Measurements from ENCODE around the gene MAP3K10.

MAP3K10 gene

DNA sequence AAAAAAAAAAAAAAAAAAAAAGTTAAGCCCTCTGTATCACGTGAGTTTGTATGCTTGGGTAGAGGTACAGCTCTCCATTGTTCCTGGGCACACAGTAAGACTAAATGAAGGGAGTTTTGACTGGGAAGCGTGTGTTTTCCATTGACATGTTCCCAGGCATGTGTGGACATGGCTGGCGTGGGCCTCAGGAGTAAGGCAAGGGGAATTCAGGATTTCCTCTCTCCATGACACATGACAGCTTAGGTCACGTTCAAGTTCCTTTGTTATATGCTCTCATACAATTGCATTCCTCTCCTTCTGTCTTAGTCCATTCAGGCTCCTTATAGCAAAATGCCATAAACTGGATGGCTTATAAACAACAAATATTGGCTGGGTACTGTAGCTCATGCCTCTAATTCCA lies 17.1 kb upstream of the MAP3K10 start:
- DNase-seq (ENCODE audit: low read depth, low spot score), result no peak

GRCh38 chr19:40175820-40176219 lies 15.4 kb upstream of the MAP3K10 start:
- DNase-seq (ENCODE audit: low read depth, low spot score), result no peak

DNA sequence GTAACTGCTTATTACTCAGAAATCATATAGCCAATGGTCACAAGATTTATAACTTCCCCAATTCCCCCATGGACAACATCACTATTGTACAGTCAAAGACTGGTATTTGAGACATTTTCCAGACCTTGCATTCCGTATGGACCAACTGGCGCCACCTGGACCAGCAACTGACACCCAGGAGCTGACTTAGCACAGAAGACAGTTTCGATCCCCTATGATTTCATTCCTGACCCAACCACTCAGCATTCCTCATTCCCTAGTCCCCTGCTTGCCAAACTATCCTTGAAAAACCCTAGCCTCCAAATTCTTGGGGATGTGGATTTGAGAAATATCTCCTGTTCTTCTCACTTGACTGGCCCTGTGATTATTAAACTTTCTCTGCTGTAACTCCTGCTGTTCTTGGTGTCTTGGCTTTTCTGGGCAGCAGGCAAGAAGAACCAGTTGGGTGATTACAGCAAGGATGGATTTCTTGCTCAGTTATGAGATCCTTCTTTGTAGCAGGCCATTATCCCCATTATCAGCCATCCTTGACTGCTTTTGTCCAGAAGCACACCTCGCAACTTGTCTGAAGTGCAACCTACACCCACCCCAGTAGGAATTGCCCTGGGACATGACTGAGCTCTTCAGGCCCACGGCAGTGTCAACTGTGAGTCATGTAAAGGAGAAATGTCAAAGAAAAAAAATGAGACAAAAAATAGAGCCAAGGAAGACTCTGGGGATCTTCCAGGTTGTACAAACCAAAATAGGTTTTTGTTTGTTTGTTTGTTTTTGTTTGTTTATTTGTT lies 13.7 kb upstream of the MAP3K10 start:
- DNase-seq (ENCODE audit: low read depth, low spot score), result no peak

- no peak for DNase-seq (ENCODE audit: low read depth, low spot score)
Observed at GRCh38 chr19:40178756-40179155, 12.5 kb upstream of the MAP3K10 start.

DNA sequence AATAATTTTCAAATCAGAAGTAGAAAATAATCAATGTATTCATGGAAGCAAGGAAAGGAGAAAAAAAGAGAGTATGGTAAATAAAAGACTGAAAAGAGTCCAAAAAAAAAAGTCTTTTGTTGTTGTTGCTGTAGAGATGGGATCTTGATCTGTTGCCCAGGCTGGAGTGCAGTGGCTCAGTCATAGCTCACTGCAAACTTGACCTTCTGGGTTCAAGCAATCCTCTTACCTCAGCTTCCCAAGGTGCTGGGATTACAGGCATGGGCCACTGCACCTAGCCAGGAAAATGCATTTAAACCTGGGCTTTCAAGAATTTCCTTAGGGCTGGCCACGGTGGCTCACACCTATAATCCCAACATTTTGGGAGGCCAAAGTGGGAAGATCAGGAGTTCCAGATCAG lies 7.0 kb upstream of the MAP3K10 start:
- DNase-seq (ENCODE audit: low read depth, low spot score), result no peak

DNA sequence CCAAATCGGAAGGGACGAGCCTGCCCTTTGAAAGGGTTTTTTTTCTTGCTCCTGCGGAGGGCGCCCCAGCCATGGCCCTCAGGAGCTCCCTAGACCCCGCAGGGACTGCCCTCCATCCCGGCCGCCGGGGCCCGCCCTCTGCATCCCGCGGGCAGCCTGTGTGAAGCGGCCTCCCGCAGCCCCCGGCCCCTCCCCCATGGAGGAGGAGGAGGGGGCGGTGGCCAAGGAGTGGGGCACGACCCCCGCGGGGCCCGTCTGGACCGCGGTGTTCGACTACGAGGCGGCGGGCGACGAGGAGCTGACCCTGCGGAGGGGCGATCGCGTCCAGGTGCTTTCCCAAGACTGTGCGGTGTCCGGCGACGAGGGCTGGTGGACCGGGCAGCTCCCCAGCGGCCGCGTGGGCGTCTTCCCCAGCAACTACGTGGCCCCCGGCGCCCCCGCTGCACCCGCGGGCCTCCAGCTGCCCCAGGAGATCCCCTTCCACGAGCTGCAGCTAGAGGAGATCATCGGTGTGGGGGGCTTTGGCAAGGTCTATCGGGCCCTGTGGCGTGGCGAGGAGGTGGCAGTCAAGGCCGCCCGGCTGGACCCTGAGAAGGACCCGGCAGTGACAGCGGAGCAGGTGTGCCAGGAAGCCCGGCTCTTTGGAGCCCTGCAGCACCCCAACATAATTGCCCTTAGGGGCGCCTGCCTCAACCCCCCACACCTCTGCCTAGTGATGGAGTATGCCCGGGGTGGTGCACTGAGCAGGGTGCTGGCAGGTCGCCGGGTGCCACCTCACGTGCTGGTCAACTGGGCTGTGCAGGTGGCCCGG lies 815 bp downstream of the MAP3K10 start:
- DNase-seq (ENCODE audit: low read depth, low spot score), result peak; percentile 59

DNA sequence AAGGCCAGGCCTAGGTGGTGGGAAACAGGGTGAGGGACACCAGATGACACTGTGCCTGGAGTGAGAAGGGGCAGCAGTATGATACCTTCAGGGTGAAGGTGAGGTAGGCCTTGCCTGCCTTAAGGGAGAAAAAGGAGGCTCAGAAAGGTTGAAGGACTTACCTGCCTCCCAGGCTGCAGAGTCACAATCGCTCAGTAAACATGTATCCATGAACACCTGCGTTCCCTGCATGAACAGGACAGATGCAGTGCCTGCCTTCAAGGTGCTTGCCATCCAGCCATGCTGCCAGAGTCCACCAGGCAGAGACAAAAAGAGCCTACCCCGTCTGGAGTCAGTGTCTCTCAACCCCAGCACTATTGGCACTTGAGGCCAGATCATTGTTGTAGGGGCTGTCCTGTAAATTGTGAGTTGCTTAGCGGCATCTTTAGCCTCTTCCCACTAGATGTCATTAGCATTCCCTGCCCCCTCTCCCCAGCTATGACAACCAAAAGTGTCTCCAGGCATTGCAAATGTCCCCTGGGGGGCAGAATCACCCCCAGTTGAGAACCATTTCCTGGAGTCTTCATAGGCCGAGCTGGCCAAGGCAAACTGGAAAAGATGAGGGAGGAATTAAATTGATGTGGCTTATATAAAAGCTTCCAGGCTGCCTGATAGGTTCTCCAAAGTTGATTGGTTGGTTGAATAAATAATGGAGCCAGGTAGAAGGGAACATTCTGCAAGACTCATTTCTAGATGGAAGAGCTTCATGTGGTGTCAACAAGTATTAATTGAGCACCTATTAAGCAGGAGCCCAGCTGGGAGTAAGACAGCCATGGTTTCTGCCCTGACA lies 1.7 kb downstream of the MAP3K10 start:
- peak; percentile 7 for DNase-seq (ENCODE audit: low read depth, low spot score)

DNA sequence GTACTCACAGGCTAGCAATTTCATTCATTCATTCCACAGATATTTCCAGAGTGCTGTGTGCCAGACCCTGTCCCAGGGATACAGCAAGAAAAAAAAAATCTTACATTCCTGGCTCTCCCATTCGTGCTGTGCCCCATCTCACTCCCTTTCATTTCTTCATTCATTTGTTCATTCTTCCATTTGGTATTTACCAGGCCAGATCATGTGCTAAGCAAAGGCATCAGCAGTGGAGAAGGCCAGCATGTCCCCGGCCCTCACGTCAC lies 2.3 kb downstream of the MAP3K10 start:
- no peak for DNase-seq (ENCODE audit: low read depth, low spot score)

DNA sequence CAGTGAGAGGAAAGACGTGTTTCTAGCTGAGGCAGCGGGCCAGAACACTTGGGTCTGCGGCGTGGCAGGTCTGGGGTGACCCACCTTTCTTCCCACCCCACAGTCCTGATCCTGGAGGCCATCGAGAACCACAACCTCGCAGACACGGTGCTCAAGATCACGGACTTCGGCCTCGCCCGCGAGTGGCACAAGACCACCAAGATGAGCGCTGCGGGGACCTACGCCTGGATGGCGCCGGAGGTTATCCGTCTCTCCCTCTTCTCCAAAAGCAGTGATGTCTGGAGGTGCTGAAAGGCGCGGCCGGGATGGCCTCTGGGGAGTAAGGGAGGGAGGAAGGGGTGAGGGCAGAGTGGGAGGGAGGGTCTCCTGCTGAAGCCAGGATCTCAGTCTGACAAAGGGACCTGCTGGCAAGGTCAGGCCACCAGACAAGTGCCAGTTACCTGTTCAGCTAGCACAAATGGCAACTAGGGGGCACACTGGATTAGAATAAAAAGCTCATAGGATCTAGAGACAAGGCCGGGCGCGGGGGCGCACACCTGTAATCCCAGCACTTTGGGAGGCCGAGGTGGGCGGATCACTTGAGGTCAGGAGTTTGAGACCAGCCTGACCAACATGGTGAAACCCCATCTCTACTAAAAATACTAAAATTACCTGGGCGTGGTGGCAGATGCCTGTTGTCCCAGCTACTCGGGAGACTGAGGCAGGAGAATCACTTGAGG lies 7.2 kb downstream of the MAP3K10 start:
- DNase-seq (ENCODE audit: low read depth, low spot score), result no peak

DNA sequence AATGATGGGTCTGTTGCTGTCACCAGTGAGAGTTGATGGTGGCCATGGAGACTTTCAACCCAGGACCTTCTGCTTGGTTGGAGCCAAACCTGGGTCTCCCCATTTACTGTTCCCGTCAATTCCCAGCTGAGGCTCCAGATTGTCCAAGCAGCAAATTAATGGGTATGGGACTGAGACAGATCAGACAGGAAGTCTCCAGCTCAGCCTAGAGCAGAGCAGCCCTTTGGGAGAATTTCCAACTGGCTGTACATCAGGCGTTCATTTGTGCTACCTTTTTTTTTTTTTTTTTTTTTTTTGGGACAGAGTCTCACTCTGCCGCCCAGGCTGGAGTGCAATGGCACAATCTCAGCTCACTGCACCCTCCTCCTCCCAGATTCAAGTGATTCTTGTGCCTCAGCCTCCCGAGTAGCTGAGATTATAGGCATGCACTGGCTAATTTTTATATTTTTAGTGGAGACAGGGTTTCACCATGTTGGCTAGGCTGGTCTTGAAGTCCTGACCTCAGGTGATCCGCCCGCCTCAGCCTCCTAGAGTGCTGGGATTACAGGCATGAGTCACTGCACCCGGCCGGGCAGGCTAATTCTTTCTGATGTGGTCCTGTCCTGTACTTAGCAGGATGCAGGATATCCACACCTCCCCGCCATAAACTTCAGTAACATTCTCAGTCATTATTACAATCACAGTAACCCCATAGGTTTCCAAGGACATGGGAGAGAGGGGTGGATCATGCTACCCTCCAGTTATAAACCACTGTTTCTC lies 9.3 kb downstream of the MAP3K10 start:
- no peak for DNase-seq (ENCODE audit: low read depth, low spot score)

DNA sequence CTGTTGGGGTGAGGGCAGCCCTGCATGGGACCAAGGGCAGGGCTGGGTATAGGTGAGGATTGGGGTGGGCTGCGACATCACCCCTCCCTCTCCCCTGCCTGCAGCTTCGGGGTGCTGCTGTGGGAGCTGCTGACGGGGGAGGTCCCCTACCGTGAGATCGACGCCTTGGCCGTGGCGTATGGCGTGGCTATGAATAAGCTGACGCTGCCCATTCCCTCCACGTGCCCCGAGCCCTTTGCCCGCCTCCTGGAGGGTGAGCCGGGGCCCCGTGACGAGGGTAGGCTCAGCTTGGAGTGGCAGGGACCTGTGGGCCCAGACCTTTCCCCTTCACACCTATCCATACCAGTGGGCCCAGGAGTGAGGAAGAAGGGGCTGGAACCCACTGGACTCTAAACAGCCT lies 13.2 kb downstream of the MAP3K10 start:
- no peak for DNase-seq (ENCODE audit: low read depth, low spot score)

- no peak for DNase-seq (ENCODE audit: low read depth, low spot score)
Observed at GRCh38 chr19:40205760-40206159, 14.5 kb downstream of the MAP3K10 start.

DNA sequence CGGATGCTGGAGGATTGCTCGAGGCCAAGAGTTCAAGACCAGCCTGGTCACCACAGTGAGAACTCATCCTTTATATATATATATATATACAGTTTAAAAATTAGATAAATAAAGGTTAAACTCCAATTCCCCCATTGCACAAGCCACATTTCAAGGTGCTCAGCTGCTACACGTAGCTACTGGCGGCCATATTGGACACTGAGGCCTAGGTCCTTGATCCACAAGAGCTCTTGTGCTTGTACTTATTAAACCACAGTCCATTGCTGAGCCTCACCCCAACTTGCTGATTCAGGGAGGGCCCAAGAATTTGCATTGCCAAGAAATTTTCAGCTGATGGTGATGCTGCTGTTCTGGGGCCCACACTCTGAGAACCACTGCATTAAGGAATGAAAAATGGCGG lies 17.4 kb downstream of the MAP3K10 start:
- no peak for DNase-seq (ENCODE audit: low read depth, low spot score)

DNA sequence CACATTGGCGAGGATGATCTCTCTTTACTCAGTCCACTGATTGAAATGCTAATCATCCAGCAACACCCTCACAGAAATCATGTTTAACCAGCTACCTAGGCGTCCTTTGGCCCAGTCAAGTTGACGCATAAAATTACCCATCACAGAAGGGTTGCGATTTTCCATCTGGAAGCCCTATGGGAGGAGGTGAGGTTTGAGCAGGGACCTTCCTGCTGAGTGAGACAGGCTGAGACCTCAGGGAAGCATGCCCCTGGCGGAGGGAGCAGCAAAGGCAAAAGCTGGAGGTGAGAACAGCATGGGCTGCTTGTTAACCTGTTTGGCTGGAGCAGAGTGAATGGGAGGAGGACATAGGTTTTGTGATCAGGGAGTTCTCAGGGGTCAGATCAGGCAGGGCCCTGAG lies 19.7 kb downstream of the MAP3K10 start:
- peak; percentile 60 for DNase-seq (ENCODE audit: low read depth, low spot score)

- no peak for DNase-seq (ENCODE audit: low read depth, low spot score)
Observed at GRCh38 chr19:40213251-40213829, 22.1 kb downstream of the MAP3K10 start.

DNA sequence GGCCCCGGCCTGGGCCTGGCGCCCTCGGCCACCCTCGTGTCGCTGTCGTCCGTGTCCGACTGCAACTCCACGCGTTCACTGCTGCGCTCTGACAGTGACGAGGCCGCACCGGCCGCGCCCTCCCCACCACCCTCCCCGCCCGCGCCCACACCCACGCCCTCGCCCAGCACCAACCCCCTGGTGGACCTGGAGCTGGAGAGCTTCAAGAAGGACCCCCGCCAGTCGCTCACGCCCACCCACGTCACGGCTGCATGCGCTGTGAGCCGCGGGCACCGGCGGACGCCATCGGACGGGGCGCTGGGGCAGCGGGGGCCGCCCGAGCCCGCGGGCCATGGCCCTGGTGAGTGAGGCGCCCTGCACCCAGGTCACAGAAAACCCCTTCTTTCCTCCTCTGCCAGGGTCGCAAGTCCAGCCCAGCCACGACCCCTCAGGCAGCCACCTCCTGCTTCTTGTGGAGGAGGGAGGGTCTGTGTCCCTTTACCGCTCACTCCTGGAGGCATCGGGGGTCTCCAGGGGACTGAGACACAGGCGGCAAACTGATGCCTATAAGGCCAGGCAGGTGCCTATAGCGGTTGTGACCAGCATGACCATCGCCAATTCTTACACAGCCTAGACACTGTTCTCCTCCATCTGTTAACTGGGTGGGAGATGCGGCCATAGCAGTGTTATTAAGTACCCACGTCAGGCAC lies 22.8 kb downstream of the MAP3K10 start:
- DNase-seq (ENCODE audit: low read depth, low spot score), result no peak

- DNase-seq (ENCODE audit: low read depth, low spot score), result no peak
Observed at GRCh38 chr19:40214936-40215335, 23.7 kb downstream of the MAP3K10 start.

DNA sequence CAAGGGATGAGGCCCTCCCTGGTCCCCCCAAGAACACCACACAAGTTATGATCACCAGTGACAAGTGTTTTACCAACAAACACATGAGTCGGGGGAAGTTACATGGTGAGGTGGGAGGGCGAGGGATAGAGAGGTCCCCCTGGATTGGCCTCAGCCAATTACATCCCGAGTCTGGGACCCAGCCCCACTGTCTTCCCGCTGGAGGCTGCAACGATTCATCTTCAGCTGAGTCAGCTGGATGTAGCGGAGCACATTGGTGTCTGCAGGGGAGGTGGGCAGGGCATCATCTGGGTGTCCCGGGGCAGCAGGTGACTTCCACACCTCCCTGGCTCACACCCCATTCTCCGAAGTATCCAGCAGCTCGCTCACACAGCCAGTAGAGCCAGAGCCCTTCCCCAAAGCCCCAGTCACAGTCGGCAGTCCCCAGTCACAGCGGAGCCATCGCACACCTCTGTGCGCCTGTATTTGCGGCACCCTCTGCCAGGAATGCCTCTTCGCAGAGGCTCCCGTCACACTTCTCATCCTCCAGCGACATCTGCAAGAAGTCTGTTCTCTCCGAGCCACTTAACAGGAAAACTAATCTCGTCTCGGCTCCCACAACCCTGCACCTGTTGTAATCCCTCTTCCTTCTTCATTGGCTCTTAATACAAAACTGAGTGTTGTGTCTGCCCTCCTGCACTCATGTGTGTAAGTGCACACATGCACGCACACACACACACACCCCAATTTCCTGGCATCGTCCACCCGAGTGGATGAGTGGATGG lies 25.0 kb downstream of the MAP3K10 start:
- no peak for DNase-seq (ENCODE audit: low read depth, low spot score)

- no peak for DNase-seq (ENCODE audit: low read depth, low spot score)
Observed at GRCh38 chr19:40216777-40217026, 25.5 kb downstream of the MAP3K10 start.

Measured in ELF-1 (cell line).